GM12878 (cell line): ENCODE data around the gene PTGIS. TPM values are rescaled to one million over a fixed set of nuclear protein-coding genes. Genes with fewer than 3 reads are reported as not detected.

ENCODE experiments used
- ATAC-seq: fragments of 200-7000 bp; cut with Tn5 transposase; 3 replicates; pipeline ENCODE4 v1.9.1; 2020; ENCODE audit warnings: mild to moderate bottlenecking, moderate library complexity
- BruUV-seq: library from RNA; stranded (reverse); fragments of 400-500 nt; replicated peaks from 2 replicates; lab custom pipeline; 2021; lab: Mats Ljungman, UMichigan
- CTCF ChIA-PET: fragments of 300-600 bp; sonication (Branson Sonifier 250); formaldehyde crosslinking; extraction: SDS; loops from one replicate; lab custom pipeline; 2021; ENCODE audit warnings: inconsistent platforms; lab: Yijun Ruan, JAX
- POLR2A ChIA-PET: fragments of 350-600 bp; formaldehyde crosslinking; extraction: SDS; loops from one replicate; lab custom pipeline; 2021; ENCODE audit warnings: inconsistent platforms; lab: Charles Lee
- RAD21 ChIA-PET: fragments of 300-600 bp; sonication (Branson Sonifier 250); formaldehyde crosslinking; loops from one replicate; lab custom pipeline; 2023; ENCODE audit warnings: antibody characterized with exemption; ENCODE audit not compliant: unreplicated experiment; lab: Charles Lee
- SMC1A ChIA-PET: fragments of 300-600 bp; sonication (Branson Sonifier 250); formaldehyde crosslinking; loops from one replicate; lab custom pipeline; 2023; ENCODE audit not compliant: unreplicated experiment, uncharacterized antibody; lab: Charles Lee
- DNase-seq: peaks from one replicate; pipeline ENCODE4 v3.0.0-alpha.2; 2011; ENCODE audit warnings: low read depth, low spot score
- FAIRE-seq: peaks from 3 replicates; lab custom pipeline; 2011; peaks lifted over from hg19 to GRCh38; lab: Jason Lieb, UNC
- H2AFZ ChIP-seq: 2 replicates; pipeline ENCODE4 v1.6.0; 2011; ENCODE audit warnings: low read depth, low read length, control low read depth; ENCODE audit not compliant: control insufficient read depth
- H3K27ac ChIP-seq: 2 replicates; pipeline ENCODE4 v1.5.1; 2011; ENCODE audit warnings: control low read depth; ENCODE audit not compliant: control insufficient read depth, insufficient read depth
- H3K27me3 ChIP-seq, 2 experiments: replicated peaks in 1 of 2; 2 replicates each; pipeline versions ENCODE4 v1.6.0 to v1.6.1; 2011; ENCODE audit warnings: low read length in 1 of 2; ENCODE audit not compliant: control insufficient read depth in 2 of 2, insufficient read depth in 2 of 2
- H3K36me3 ChIP-seq, 2 experiments: 2 replicates each; pipeline ENCODE4 v1.5.1; 2011; ENCODE audit warnings: low read length in 1 of 2; ENCODE audit not compliant: control insufficient read depth in 2 of 2, insufficient read depth in 2 of 2
- H3K4me1 ChIP-seq: 2 replicates; pipeline ENCODE4 v1.6.1; 2011; ENCODE audit warnings: mild to moderate bottlenecking, low read length, moderate library complexity, mixed read lengths; ENCODE audit not compliant: control insufficient read depth, insufficient read depth
- H3K4me2 ChIP-seq: 2 replicates; pipeline ENCODE4 v1.6.0; 2011; ENCODE audit warnings: control low read depth; ENCODE audit not compliant: control insufficient read depth, insufficient read depth
- H3K4me3 ChIP-seq: fragments of 200-600 bp; sonication (generic); 2 replicates; pipeline ENCODE4 v1.5.1; 2016
- H3K79me2 ChIP-seq: 2 replicates; pipeline ENCODE4 v1.6.0; 2011; ENCODE audit warnings: low read length; ENCODE audit not compliant: control insufficient read depth, insufficient read depth
- H3K9ac ChIP-seq: 2 replicates; pipeline ENCODE4 v1.8.0; 2011; ENCODE audit warnings: low read length, control low read depth, mixed read lengths; ENCODE audit not compliant: control insufficient read depth, insufficient read depth
- H3K9me3 ChIP-seq: replicated peaks from 3 replicates; pipeline ENCODE4 v1.5.1; 2011; ENCODE audit warnings: mild to moderate bottlenecking, low read length; ENCODE audit not compliant: control insufficient read depth, insufficient read depth
- H4K20me1 ChIP-seq: 2 replicates; pipeline ENCODE4 v1.6.0; 2011; ENCODE audit not compliant: control insufficient read depth, insufficient read depth
- CREB1 ChIP-seq: IDR thresholded peaks from 2 replicates; pipeline ENCODE4 v1.6.1; 2012; ENCODE audit warnings: low read depth, mild to moderate bottlenecking, inconsistent platforms
- MTA2 ChIP-seq: fragments of 450-650 bp; IDR thresholded peaks from 2 replicates; pipeline ENCODE4 v1.6.1; 2016; ENCODE audit warnings: low read depth, mild to moderate bottlenecking, moderate library complexity
- NFYA ChIP-seq: IDR thresholded peaks from 2 replicates; pipeline ENCODE4 v1.6.1; 2011; ENCODE audit warnings: low read depth, mild to moderate bottlenecking, low read length, improper control_type of control experiment, borderline replicate concordance
- POLR2AphosphoS2 ChIP-seq: IDR thresholded peaks from 2 replicates; pipeline ENCODE4 v1.6.1; 2011; ENCODE audit warnings: low read depth, mild to moderate bottlenecking, low read length, improper control_type of control experiment, moderate library complexity
- POU2F2 ChIP-seq: IDR thresholded peaks from 3 replicates; pipeline ENCODE4 v1.6.1; 2011; ENCODE audit warnings: low read depth, mild to moderate bottlenecking, low read length, borderline replicate concordance
- RBBP5 ChIP-seq: fragments of 200-600 bp; sonication (generic); conservative IDR thresholded peaks from 2 replicates; pipeline ENCODE4 v1.6.1; 2016
- SREBF1 ChIP-seq: IDR thresholded peaks from 2 replicates; pipeline ENCODE4 v1.6.1; 2012; ENCODE audit warnings: mild to moderate bottlenecking, low read length
- TARDBP ChIP-seq: IDR thresholded peaks from 2 replicates; pipeline ENCODE4 v1.6.1; 2016; ENCODE audit warnings: borderline replicate concordance
- WRNIP1 ChIP-seq: IDR thresholded peaks from 2 replicates; pipeline ENCODE4 v1.6.1; 2011; ENCODE audit warnings: low read depth, low read length, improper control_type of control experiment, borderline replicate concordance
- ZBED1 ChIP-seq: IDR thresholded peaks from 2 replicates; pipeline ENCODE4 v1.6.1; 2016; ENCODE audit warnings: borderline replicate concordance
- ZNF207 ChIP-seq: fragments of 450-650 bp; IDR thresholded peaks from 2 replicates; pipeline ENCODE4 v1.6.1; 2014; ENCODE audit warnings: antibody characterized with exemption, mild to moderate bottlenecking, borderline replicate concordance
- ZNF384 ChIP-seq: IDR thresholded peaks from 2 replicates; pipeline ENCODE4 v1.6.1; 2012; ENCODE audit warnings: low read depth, mild to moderate bottlenecking, low read length, improper control_type of control experiment, borderline replicate concordance
- ZZZ3 ChIP-seq: IDR thresholded peaks from 2 replicates; pipeline ENCODE4 v1.6.1; 2011; ENCODE audit warnings: low read depth; ENCODE audit not compliant: control insufficient read depth, insufficient read length
- WGBS: methylation state at CpG from one replicate; pipeline ENCODE4 v1.1.6; 2016; ENCODE audit warnings: low lambda C conversion rate; ENCODE audit not compliant: insufficient replicate concordance, insufficient coverage; ENCODE audit errors: missing lambda C conversion rate; 5-methylcytosine and 5-hydroxymethylcytosine counted together
- in situ Hi-C: fragments of 300-500 bp; cut with MboI; formaldehyde crosslinking; loops from 9 replicates; pipeline ENCODE4 v1.14.3; 2018; ENCODE audit warnings: mixed read lengths
- intact Hi-C: fragments of 100-400 bp; cut with micrococcal nuclease; formaldehyde crosslinking; loops from one replicate; pipeline ENCODE4 v1.14.2; 2022; ENCODE audit not compliant: unreplicated experiment
- polyA plus RNA-seq, 11 experiments: library from polyadenylated mRNA; depleted of rRNA in 4 of 11; unstranded in 6 of 11; stranded (reverse) in 5 of 11; fragments of >200 nt; fragmentation: Nextera tagmentation in 4 of 11; fragmentation: Illumina TruSeq in 1 of 11; extraction: Ambion mirVana in 4 of 11; extraction: Trizol in 1 of 11; gene quantifications; 1 replicate in 1 of 11; 2 replicates in 10 of 11; pipeline versions ENCODE4 v1.2.1 to v1.2.3, GENCODE V29; 2011 to 2016; ENCODE audit warnings: inconsistent platforms in 2 of 11, missing spikeins in 2 of 11, low read depth in 1 of 11
- total RNA-seq, 4 experiments: library from RNA; depleted of rRNA in 3 of 4; stranded (reverse); fragments of >200 nt in 3 of 4; fragmentation: Illumina TruSeq in 1 of 4; extraction: Trizol in 1 of 4; gene quantifications; 2 replicates each; pipeline versions ENCODE4 v1.2.1 to v1.2.3, GENCODE V29; 2013 to 2021
- TF ChIP-seq, protein P1 (sequence below), 3 experiments: IDR thresholded peaks in 2 of 3; conservative IDR thresholded peaks in 1 of 3; 2 replicates each; pipeline ENCODE4 v1.5.1; 2011; ENCODE audit warnings: low read depth in 3 of 3, low read length in 3 of 3, mild to moderate bottlenecking in 3 of 3, control low read depth in 2 of 3, moderate library complexity in 2 of 3, inconsistent platforms in 1 of 3, mixed read lengths in 1 of 3; ENCODE audit not compliant: control insufficient read depth in 2 of 3, insufficient read depth in 1 of 3; ENCODE audit errors: extremely low read depth in 1 of 3
- TF ChIP-seq, protein P2 (sequence below): fragments of 450-650 bp; IDR thresholded peaks from 2 replicates; pipeline ENCODE4 v1.6.1; 2016; ENCODE audit warnings: mild to moderate bottlenecking, moderate library complexity, borderline replicate concordance
- TF ChIP-seq, protein P3 (sequence below): IDR thresholded peaks from 2 replicates; pipeline ENCODE4 v1.6.1; 2012; ENCODE audit warnings: low read depth, low read length, improper control_type of control experiment

Gene PTGIS
- total and polyA plus RNA-seq, 10 of the 15 experiments (the other 5 are each of a cell fraction or from before 2014, with no cell fraction given) = 0.10 TPM; not detected in 9

DNA sequence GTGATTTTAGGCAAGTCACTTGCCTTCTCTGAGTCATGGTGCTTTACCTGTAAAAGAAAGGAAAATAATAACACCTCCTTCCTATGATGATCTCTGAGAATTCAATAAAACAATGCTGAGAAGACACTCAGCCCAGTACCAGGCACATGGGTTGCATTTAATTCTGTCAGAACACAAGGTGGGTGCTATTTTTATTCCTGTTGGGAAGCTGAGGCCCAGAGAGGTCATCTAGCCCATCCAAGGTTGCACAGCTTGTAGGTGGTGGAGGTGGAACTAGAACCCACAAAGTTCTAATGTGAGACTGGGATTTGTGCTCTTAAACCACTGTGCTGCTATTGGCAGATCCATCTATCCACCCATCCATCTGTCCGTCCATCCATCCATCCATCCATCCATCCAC lies 39.6 kb upstream of the PTGIS start:
- TF ChIP-seq, protein P1, sequence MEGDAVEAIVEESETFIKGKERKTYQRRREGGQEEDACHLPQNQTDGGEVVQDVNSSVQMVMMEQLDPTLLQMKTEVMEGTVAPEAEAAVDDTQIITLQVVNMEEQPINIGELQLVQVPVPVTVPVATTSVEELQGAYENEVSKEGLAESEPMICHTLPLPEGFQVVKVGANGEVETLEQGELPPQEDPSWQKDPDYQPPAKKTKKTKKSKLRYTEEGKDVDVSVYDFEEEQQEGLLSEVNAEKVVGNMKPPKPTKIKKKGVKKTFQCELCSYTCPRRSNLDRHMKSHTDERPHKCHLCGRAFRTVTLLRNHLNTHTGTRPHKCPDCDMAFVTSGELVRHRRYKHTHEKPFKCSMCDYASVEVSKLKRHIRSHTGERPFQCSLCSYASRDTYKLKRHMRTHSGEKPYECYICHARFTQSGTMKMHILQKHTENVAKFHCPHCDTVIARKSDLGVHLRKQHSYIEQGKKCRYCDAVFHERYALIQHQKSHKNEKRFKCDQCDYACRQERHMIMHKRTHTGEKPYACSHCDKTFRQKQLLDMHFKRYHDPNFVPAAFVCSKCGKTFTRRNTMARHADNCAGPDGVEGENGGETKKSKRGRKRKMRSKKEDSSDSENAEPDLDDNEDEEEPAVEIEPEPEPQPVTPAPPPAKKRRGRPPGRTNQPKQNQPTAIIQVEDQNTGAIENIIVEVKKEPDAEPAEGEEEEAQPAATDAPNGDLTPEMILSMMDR (IDR thresholded peaks at IDR 0.05 in 2 of 3, conservative IDR thresholded peaks at IDR 0.05 in 1 of 3; ENCODE audit: control insufficient read depth in 2 of 3, extremely low read depth in 1 of 3, insufficient read depth in 1 of 3, low read depth in 3 of 3, low read length in 3 of 3) = no peak
- TF ChIP-seq WRNIP1 (no peak), MTA2 (no peak), ZZZ3 (no peak), ZNF384 (no peak), SREBF1 (no peak), NFYA (no peak), POU2F2 (no peak), ZNF207 (no peak), POLR2AphosphoS2 (no peak), ZBED1 (no peak), RBBP5 (no peak), CREB1 (no peak), TARDBP (no peak)
- TF ChIP-seq, protein P2, sequence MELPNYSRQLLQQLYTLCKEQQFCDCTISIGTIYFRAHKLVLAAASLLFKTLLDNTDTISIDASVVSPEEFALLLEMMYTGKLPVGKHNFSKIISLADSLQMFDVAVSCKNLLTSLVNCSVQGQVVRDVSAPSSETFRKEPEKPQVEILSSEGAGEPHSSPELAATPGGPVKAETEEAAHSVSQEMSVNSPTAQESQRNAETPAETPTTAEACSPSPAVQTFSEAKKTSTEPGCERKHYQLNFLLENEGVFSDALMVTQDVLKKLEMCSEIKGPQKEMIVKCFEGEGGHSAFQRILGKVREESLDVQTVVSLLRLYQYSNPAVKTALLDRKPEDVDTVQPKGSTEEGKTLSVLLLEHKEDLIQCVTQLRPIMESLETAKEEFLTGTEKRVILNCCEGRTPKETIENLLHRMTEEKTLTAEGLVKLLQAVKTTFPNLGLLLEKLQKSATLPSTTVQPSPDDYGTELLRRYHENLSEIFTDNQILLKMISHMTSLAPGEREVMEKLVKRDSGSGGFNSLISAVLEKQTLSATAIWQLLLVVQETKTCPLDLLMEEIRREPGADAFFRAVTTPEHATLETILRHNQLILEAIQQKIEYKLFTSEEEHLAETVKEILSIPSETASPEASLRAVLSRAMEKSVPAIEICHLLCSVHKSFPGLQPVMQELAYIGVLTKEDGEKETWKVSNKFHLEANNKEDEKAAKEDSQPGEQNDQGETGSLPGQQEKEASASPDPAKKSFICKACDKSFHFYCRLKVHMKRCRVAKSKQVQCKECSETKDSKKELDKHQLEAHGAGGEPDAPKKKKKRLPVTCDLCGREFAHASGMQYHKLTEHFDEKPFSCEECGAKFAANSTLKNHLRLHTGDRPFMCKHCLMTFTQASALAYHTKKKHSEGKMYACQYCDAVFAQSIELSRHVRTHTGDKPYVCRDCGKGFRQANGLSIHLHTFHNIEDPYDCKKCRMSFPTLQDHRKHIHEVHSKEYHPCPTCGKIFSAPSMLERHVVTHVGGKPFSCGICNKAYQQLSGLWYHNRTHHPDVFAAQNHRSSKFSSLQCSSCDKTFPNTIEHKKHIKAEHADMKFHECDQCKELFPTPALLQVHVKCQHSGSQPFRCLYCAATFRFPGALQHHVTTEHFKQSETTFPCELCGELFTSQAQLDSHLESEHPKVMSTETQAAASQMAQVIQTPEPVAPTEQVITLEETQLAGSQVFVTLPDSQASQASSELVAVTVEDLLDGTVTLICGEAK = no peak
- TF ChIP-seq, protein P3, sequence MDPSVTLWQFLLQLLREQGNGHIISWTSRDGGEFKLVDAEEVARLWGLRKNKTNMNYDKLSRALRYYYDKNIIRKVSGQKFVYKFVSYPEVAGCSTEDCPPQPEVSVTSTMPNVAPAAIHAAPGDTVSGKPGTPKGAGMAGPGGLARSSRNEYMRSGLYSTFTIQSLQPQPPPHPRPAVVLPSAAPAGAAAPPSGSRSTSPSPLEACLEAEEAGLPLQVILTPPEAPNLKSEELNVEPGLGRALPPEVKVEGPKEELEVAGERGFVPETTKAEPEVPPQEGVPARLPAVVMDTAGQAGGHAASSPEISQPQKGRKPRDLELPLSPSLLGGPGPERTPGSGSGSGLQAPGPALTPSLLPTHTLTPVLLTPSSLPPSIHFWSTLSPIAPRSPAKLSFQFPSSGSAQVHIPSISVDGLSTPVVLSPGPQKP = no peak
- ChIA-PET SMC1A (interaction anchor here (0.9 to 6.2 kb wide), 7 partner anchors 64 to 328 kb away, joined by 3 to 65 read pairs (median 3); partner anchors contain the start of gene B4GALT5), POLR2A (no interaction called here), RAD21 (interaction anchor here (1.1 to 6.3 kb wide), 3 partner anchors 54 to 239 kb away, joined by 5 to 110 read pairs (median 51); no protein-coding TSS in a partner anchor), CTCF (interaction anchor here (0.6 to 8.6 kb wide), 15 partner anchors 11 to 327 kb away, joined by 3 to 226 read pairs (median 5); no protein-coding TSS in a partner anchor)
- FAIRE-seq (no peak), DNase-seq (no peak), ATAC-seq (no peak)
- Histone ChIP-seq H3K4me1 (peaks cover 11% of the 10 kb centered on the region), H3K4me2 (no peak overlapping the region), H3K9ac (no peak overlapping the region), H3K9me3 (no peaks in the 10 kb centered on the region), H4K20me1 (no peaks in the 10 kb centered on the region), H3K27ac (no peak overlapping the region), H2AFZ (no peak overlapping the region), H3K4me3 (no peak overlapping the region), H3K79me2 (no peaks in the 10 kb centered on the region), H3K27me3 (peaks cover 0 to 2% of the 10 kb centered on the region in 2 experiments; a peak in 1 of 4 replicates), H3K36me3 (no peaks in the 10 kb centered on the region)
- intact Hi-C loops (no loop called here), in situ Hi-C loops (loop anchor here (5.0 kb wide), 2 partner anchors 65 to 275 kb away; no protein-coding TSS in a partner anchor)
- 90% methylated on average over 1 of the region's 1 CpG for WGBS
- BruUV-seq = no TSS peak
